Measurements from ENCODE around the gene SLC22A16.

The SLC22A16 gene

DNA sequence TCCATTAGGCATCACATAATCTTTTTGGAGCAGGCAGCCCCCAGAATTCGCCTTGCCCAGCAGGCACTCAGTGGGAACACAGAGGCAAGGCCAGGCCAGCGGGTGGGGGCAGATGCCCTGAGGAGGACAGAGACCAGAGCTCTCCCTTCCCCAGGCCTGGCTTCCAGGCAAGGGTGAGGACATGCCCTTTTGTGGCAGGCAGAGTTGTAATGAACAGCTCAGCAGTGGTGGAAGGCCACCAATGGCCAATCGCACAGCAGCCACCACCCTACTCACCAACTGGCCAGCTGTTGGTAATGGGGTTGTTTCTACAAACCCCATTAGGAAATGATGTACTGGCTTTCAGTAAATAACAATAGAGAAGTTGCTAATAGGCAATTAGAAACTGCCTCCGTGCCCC is 45.7 kb downstream of the SLC22A16 start:
- Histone ChIP-seq H3K27ac (no peak overlapping the region), H3K4me1 (ENCODE audit: control insufficient read depth in 1 of 2, insufficient read depth in 1 of 2, low read depth in 1 of 2, low read length in 1 of 2) (peaks cover 19 to 26% of the 10 kb centered on the region in 2 experiments), H3K27me3 (no peaks in the 10 kb centered on the region), H3K36me3 (peaks cover 19% of the 10 kb centered on the region), H3K4me3 (ENCODE audit: low read depth in 1 of 2, low read length in 1 of 2) (no peak overlapping the region), H3K9me3 (no peaks in the 10 kb centered on the region)
- TF ChIP-seq, protein P1, sequence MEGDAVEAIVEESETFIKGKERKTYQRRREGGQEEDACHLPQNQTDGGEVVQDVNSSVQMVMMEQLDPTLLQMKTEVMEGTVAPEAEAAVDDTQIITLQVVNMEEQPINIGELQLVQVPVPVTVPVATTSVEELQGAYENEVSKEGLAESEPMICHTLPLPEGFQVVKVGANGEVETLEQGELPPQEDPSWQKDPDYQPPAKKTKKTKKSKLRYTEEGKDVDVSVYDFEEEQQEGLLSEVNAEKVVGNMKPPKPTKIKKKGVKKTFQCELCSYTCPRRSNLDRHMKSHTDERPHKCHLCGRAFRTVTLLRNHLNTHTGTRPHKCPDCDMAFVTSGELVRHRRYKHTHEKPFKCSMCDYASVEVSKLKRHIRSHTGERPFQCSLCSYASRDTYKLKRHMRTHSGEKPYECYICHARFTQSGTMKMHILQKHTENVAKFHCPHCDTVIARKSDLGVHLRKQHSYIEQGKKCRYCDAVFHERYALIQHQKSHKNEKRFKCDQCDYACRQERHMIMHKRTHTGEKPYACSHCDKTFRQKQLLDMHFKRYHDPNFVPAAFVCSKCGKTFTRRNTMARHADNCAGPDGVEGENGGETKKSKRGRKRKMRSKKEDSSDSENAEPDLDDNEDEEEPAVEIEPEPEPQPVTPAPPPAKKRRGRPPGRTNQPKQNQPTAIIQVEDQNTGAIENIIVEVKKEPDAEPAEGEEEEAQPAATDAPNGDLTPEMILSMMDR (IDR thresholded peaks at IDR 0.05), result no peak

DNA sequence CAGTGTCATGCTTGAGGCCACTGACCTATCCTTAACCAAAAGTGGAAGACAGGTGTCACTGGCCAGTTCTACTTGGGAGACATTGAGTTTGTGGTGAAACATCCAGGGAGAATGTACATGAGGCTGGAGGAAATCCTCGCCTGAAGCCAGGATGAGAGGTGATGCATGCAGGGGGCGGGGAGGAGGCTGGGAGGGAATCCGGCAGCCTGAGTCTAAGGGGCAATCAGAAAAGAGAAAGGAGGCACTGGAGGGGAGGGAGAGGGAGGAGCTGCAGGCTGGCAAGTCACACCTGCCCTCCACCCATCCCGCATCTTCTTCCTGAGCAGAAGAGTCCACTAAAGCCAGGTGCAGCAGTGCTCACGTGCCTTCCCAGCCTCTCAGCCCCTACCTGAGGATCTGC is 46.2 kb downstream of the SLC22A16 start:
- peaks cover 16% of the 10 kb centered on the region for H3K36me3 ChIP-seq
- H3K4me3 ChIP-seq (ENCODE audit: low read depth in 1 of 2, low read length in 1 of 2), result no peak overlapping the region
- H3K9me3 ChIP-seq, result no peaks in the 10 kb centered on the region
- no peak overlapping the region for H3K27ac ChIP-seq
- no peaks in the 10 kb centered on the region for H3K27me3 ChIP-seq
- TF ChIP-seq, protein P1 (IDR thresholded peaks at IDR 0.05), result no peak
- peaks cover 19 to 26% of the 10 kb centered on the region in 2 experiments for H3K4me1 ChIP-seq (ENCODE audit: control insufficient read depth in 1 of 2, insufficient read depth in 1 of 2, low read depth in 1 of 2, low read length in 1 of 2)

DNA sequence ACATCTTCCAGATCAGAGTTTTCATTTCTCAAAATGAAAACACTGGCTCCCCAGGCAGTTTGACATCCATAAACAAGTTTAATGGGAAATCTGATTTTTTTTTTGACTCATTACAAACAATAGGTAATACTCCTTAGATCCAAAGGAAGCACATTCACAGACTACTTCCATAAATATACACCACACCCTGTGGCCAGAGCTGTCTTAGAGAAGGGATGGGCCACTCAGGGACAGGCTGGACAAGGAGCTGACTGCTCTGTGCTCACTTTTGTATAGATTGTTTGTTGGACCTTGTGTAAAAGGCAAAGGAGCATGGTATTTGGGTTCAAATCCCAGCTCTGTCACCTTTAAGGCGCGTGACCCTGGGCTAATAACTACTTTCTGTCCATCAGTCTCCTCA is 48.3 kb downstream of the SLC22A16 start:
- TF ChIP-seq, protein P1 (IDR thresholded peaks at IDR 0.05), result no peak
- Histone ChIP-seq H3K27me3 (no peaks in the 10 kb centered on the region), H3K4me3 (ENCODE audit: low read depth in 1 of 2, low read length in 1 of 2) (no peak overlapping the region), H3K4me1 (ENCODE audit: control insufficient read depth in 1 of 2, insufficient read depth in 1 of 2, low read depth in 1 of 2, low read length in 1 of 2) (peaks cover 19 to 26% of the 10 kb centered on the region in 2 experiments), H3K9me3 (no peaks in the 10 kb centered on the region), H3K36me3 (peaks cover 16% of the 10 kb centered on the region), H3K27ac (no peak overlapping the region)

DNA sequence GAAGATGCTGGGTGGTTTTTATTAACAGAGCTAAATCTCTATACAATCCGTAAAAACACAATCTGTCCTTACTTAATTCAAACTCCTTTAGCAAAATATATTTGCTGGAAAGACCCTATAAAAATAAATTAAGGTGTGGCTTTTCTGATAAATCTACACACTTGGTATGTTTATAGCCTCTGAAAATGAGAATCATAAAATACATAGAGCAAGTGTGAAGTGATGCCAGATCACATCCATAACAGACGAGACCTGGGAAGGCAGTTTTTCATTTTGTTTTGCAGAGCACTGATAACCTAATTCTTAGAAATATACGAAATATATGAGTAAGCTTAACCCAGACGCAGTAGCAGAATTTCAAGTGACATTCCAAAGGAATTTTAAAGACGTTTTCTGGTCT is 50.6 kb downstream of the SLC22A16 start:
- no peaks in the 10 kb centered on the region for H3K27me3 ChIP-seq
- no peaks in the 10 kb centered on the region for H3K9me3 ChIP-seq
- no peak overlapping the region for H3K27ac ChIP-seq
- TF ChIP-seq, protein P1 (IDR thresholded peaks at IDR 0.05), result no peak
- H3K36me3 ChIP-seq, result peaks cover 15% of the 10 kb centered on the region
- peaks cover 10 to 18% of the 10 kb centered on the region in 2 experiments for H3K4me1 ChIP-seq (ENCODE audit: control insufficient read depth in 1 of 2, insufficient read depth in 1 of 2, low read depth in 1 of 2, low read length in 1 of 2)
- H3K4me3 ChIP-seq (ENCODE audit: low read depth in 1 of 2, low read length in 1 of 2), result no peak overlapping the region

- no peaks in the 10 kb centered on the region for H3K27me3 ChIP-seq
- no peak overlapping the region for H3K27ac ChIP-seq
- no peak overlapping the region for H3K4me3 ChIP-seq (ENCODE audit: low read depth in 1 of 2, low read length in 1 of 2)
Observed at GRCh38 chr6:110422444-110422822, 54.0 kb downstream of the SLC22A16 start.

More at GRCh38 chr6:110422444-110422822, 54.0 kb downstream of the SLC22A16 start:
- TF ChIP-seq, protein P1 (IDR thresholded peaks at IDR 0.05), result no peak
- H3K4me1 ChIP-seq (ENCODE audit: control insufficient read depth in 1 of 2, insufficient read depth in 1 of 2, low read depth in 1 of 2, low read length in 1 of 2), result peaks cover 8 to 16% of the 10 kb centered on the region in 2 experiments
- H3K36me3 ChIP-seq, result peaks cover 6% of the 10 kb centered on the region
- H3K9me3 ChIP-seq, result no peaks in the 10 kb centered on the region

Data from neutrophil (primary cell).